B cell (primary cell): ENCODE results near the gene ROBO2. TPM values are rescaled to one million over a fixed set of nuclear protein-coding genes. Genes with fewer than 3 reads are reported as not detected.

Experiments
- ATAC-seq: fragments of 200-7000 bp; cut with Tn5 transposase; one replicate; pipeline ENCODE4 v1.10.0; 2021; ENCODE audit warnings: low read depth, mild to moderate bottlenecking, moderate number of reproducible peaks, moderate library complexity
- CTCF ChIA-PET: fragments of 350-600 bp; sonication (Branson Sonifier 250); formaldehyde crosslinking; loops from one replicate; lab custom pipeline; 2021; ENCODE audit warnings: antibody characterized with exemption, inconsistent platforms; lab: Charles Lee
- POLR2A ChIA-PET: fragments of 350-600 bp; sonication (Branson Sonifier 250); formaldehyde crosslinking; loops from one replicate; lab custom pipeline; 2021; ENCODE audit warnings: antibody characterized with exemption; lab: Charles Lee
- DNase-seq: peaks from one replicate; pipeline ENCODE4 v3.0.0; 2013
- H2AFZ ChIP-seq: 2 replicates; pipeline ENCODE4 v1.6.1; 2012; ENCODE audit warnings: mild to moderate bottlenecking, low read depth, low read length; ENCODE audit not compliant: insufficient read depth, poor library complexity, severe bottlenecking
- H3K27ac ChIP-seq, 2 donors: 1 replicate in 1 of 2; 2 replicates in 1 of 2; pipeline ENCODE4 v1.5.1; 2012 to 2013; ENCODE audit warnings: low read length in 2 of 2, mild to moderate bottlenecking in 2 of 2, moderate library complexity in 1 of 2
- H3K27me3 ChIP-seq, 4 experiments: fragments of 200-600 bp in 1 of 4; sonication (generic) in 1 of 4; replicated peaks in 1 of 4; 1 replicate in 2 of 4; 2 replicates in 2 of 4; pipeline versions ENCODE4 v1.6.1 to v1.7.0; 2013 to 2016; ENCODE audit warnings: low read length in 3 of 4, mild to moderate bottlenecking in 2 of 4, mixed read lengths in 1 of 4, moderate library complexity in 1 of 4; ENCODE audit not compliant: insufficient read depth in 4 of 4, control insufficient read depth in 3 of 4; ENCODE audit errors: control extremely low read depth in 1 of 4
- H3K36me3 ChIP-seq, 2 experiments: replicated peaks in 1 of 2; 1 replicate in 1 of 2; 2 replicates in 1 of 2; pipeline versions ENCODE4 v1.6.1 to v1.7.1; 2013; ENCODE audit warnings: low read length in 1 of 2; ENCODE audit not compliant: insufficient read depth in 2 of 2, control insufficient read depth in 1 of 2; ENCODE audit errors: control extremely low read depth in 1 of 2, extremely low read depth in 1 of 2
- H3K4me1 ChIP-seq, 2 donors: fragments of 200-600 bp in 1 of 2; sonication (generic) in 1 of 2; 1 replicate in 1 of 2; 2 replicates in 1 of 2; pipeline versions ENCODE4 v1.5.1 to v1.6.1; 2013 to 2017; ENCODE audit warnings: low read length in 2 of 2; ENCODE audit not compliant: control insufficient read depth in 2 of 2, insufficient read depth in 2 of 2
- H3K4me2 ChIP-seq: replicated peaks from 2 replicates; pipeline ENCODE3; 2012; ENCODE audit warnings: mild to moderate bottlenecking, low read depth, low read length; ENCODE audit not compliant: poor library complexity, severe bottlenecking
- H3K4me3 ChIP-seq, 5 experiments: fragments of 200-600 bp in 1 of 5; sonication (generic) in 1 of 5; 1 replicate in 3 of 5; 2 replicates in 2 of 5; pipeline versions ENCODE4 v1.5.1 to v1.7.0; 2011 to 2016; ENCODE audit warnings: low read length in 4 of 5, mild to moderate bottlenecking in 4 of 5, low read depth in 2 of 5, control low read depth in 1 of 5, moderate library complexity in 1 of 5; ENCODE audit not compliant: insufficient read depth in 1 of 5; ENCODE audit errors: control extremely low read depth in 1 of 5, extremely low read depth in 1 of 5
- H3K79me2 ChIP-seq: fragments of 200-600 bp; sonication (generic); one replicate; pipeline ENCODE4 v1.6.0; 2016; ENCODE audit warnings: low read length; ENCODE audit not compliant: control insufficient read depth, insufficient read depth
- H3K9ac ChIP-seq: fragments of 200-600 bp; sonication (generic); 2 replicates; pipeline ENCODE4 v1.6.1; 2017; ENCODE audit warnings: mild to moderate bottlenecking, low read length, moderate library complexity
- H3K9me3 ChIP-seq, 3 donors: one replicate each; pipeline versions ENCODE4 v1.6.1 to v1.7.1; 2013; ENCODE audit warnings: low read length in 2 of 3; ENCODE audit not compliant: control insufficient read depth in 2 of 3, insufficient read depth in 1 of 3; ENCODE audit errors: control extremely low read depth in 1 of 3
- H4K20me1 ChIP-seq: 2 replicates; pipeline ENCODE4 v1.6.0; 2012; ENCODE audit warnings: mild to moderate bottlenecking, low read length; ENCODE audit not compliant: insufficient read depth, control insufficient read depth, poor library complexity, severe bottlenecking
- H3K27ac Mint-ChIP-seq: one replicate; pipeline ENCODE4 v1.8.0; 2021; ENCODE audit warnings: mixed read lengths
- H3K27me3 Mint-ChIP-seq: one replicate; pipeline ENCODE4 v1.8.0; 2021; ENCODE audit warnings: mixed read lengths
- H3K4me1 Mint-ChIP-seq: one replicate; pipeline ENCODE4 v1.8.0; 2021; ENCODE audit warnings: mixed read lengths
- H3K4me3 Mint-ChIP-seq: one replicate; pipeline ENCODE4 v1.8.0; 2021; ENCODE audit warnings: mixed read lengths
- H3K9me3 Mint-ChIP-seq: one replicate; pipeline ENCODE4 v1.8.0; 2022; ENCODE audit warnings: mixed read lengths; ENCODE audit not compliant: insufficient read depth
- CTCF ChIP-seq: fragments of 200-600 bp; IDR thresholded peaks from one replicate; pipeline ENCODE4 v1.8.0; 2022; ENCODE audit warnings: antibody characterized with exemption, mild to moderate bottlenecking
- EZH2 ChIP-seq: IDR thresholded peaks from 2 replicates; pipeline ENCODE4 v1.6.1; 2012; ENCODE audit warnings: borderline replicate concordance, low read depth, mild to moderate bottlenecking, moderate library complexity, low read length; ENCODE audit not compliant: insufficient read depth, poor library complexity, severe bottlenecking
- WGBS: methylation state at CpG from one replicate; pipeline ENCODE4 v1.1.5; 2013; ENCODE audit warnings: missing lambda C conversion rate; ENCODE audit not compliant: insufficient coverage; 5-methylcytosine and 5-hydroxymethylcytosine counted together
- intact Hi-C: fragments of 100-400 bp; cut with micrococcal nuclease; formaldehyde crosslinking; loops from one replicate; pipeline ENCODE4 v1.10.0; 2022
- polyA plus RNA-seq: library from polyadenylated mRNA; depleted of rRNA; stranded (reverse); fragments of >200 nt; gene quantifications from 2 replicates; pipeline ENCODE4 v1.2.3, GENCODE V29; 2012
- total RNA-seq, 2 donors: library from RNA; stranded (reverse); fragments of 120-200 nt in 1 of 2; gene quantifications; 1 replicate in 1 of 2; 2 replicates in 1 of 2; pipeline versions ENCODE4 v1.2.3 to v1.2.4, GENCODE V29; 2013 to 2022

The ROBO2 gene
- total and polyA plus RNA-seq, 2 donors (not counting 1 experiment from before 2014, with no cell fraction given) = not detected

GRCh38 chr3:77599948-77600347, 560.0 kb downstream of the ROBO2 start:
- ATAC-seq (no peak), DNase-seq (no peak)
- Histone ChIP-seq H3K36me3 (no peaks in the 10 kb centered on the region), H3K4me2 (no peak overlapping the region), H3K4me3 (no peak overlapping the region), H3K27me3 (no peaks in the 10 kb centered on the region), H3K4me1 (no peaks in the 10 kb centered on the region), H2AFZ (no peak overlapping the region), H3K79me2 (no peaks in the 10 kb centered on the region), H3K9ac (no peak overlapping the region), H4K20me1 (no peaks in the 10 kb centered on the region), H3K27ac (no peak overlapping the region), H3K9me3 (no peaks in the 10 kb centered on the region)
- ChIA-PET CTCF (no interaction called here), POLR2A (no interaction called here)
- Mint-ChIP-seq H3K4me3 (no peak overlapping the region), H3K9me3 (peaks cover 8% of the 10 kb centered on the region), H3K4me1 (no peaks in the 10 kb centered on the region), H3K27me3 (no peaks in the 10 kb centered on the region), H3K27ac (no peak overlapping the region)
- WGBS = no CpG with 5 or more reads among the region's 1 CpG
- intact Hi-C loops = no loop called here
- TF ChIP-seq EZH2 (no peak), CTCF (no peak)

GRCh38 chr3:77601823-77602415, 562.0 kb downstream of the ROBO2 start:
- H3K4me1 Mint-ChIP-seq = no peaks in the 10 kb centered on the region
- Histone ChIP-seq H3K27ac (no peak overlapping the region), H2AFZ (no peak overlapping the region), H3K36me3 (no peaks in the 10 kb centered on the region), H3K9me3 (no peaks in the 10 kb centered on the region), H3K79me2 (no peaks in the 10 kb centered on the region), H3K4me3 (no peak overlapping the region), H3K4me1 (no peaks in the 10 kb centered on the region), H4K20me1 (no peaks in the 10 kb centered on the region), H3K4me2 (no peak overlapping the region), H3K27me3 (no peaks in the 10 kb centered on the region), H3K9ac (no peak overlapping the region)
- WGBS = 90% methylated on average over 9 of the region's 9 CpGs
- no peak for DNase-seq
- ChIA-PET POLR2A (no interaction called here), CTCF (no interaction called here)
- H3K4me3 Mint-ChIP-seq = no peak overlapping the region
- H3K9me3 Mint-ChIP-seq = peaks cover 8% of the 10 kb centered on the region
- intact Hi-C loops = no loop called here
- no peak for ATAC-seq
- no peak overlapping the region for H3K27ac Mint-ChIP-seq
- TF ChIP-seq EZH2 (no peak), CTCF (no peak)
- H3K27me3 Mint-ChIP-seq = no peaks in the 10 kb centered on the region
